Right forelimb (tissue), 1 donor: Measurements from ENCODE around the gene NPSR1.
"Not testable (repeated sequence)": the region's sequence is repeated elsewhere in the genome, so short reads cannot be mapped to it uniquely, and the experiment has no call there.

Experiments used
- DNase-seq: peaks from one replicate; pipeline ENCODE4 v3.0.0-alpha.2; 2018

Gene NPSR1

DNA sequence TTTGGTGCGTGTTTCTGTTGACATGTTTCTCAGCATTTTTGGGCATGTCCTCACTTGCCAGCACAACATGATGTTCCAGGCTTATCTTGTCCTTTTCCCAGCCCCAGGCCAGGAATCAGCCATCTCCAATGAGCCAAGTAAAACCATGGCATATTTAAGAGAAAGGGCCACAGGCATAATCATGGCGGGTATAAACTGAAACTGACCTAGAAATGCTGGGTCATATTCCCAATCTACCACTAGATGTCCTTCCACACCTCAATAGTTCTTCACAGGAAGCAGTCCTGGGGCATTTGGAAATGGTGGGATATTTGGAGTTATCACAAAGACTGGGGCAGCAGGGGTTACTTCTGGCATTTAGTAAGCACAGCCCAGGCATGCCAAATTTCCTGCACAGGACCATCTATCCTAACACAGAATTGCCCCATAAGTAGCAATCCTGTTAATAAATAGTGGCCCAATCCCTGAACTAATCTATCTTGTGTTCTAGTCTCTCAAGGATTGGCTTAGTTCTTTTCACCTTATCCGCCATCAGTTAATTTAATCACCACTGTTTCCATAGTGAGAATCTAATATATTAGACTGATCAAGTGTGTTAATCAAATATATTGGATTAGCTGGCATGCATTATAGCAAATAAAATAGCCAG lies 101.6 kb downstream of the NPSR1 start:
- no peak for DNase-seq

- DNase-seq: no peak
Measured at GRCh38 chr7:34760271-34760670, 102.3 kb downstream of the NPSR1 start.

DNA sequence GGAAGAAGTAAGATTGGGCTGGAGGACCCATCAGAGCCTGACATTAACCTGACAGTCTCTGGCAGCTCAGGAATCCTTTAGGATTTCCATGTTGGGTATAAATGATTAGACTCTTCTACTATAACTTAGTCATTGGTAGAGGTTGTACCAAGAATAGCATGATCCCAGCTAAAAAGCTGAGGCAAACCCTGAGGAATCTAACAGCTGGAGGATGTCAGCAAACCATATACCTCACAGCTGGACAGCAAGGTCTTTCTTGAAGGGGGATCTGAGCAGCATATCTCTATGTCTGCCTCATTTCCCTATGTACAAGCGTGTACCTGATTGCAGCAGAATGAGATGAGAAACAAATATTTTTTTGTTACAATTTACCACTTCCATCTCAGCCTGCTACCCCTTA lies 103.2 kb downstream of the NPSR1 start:
- DNase-seq: no peak

DNA sequence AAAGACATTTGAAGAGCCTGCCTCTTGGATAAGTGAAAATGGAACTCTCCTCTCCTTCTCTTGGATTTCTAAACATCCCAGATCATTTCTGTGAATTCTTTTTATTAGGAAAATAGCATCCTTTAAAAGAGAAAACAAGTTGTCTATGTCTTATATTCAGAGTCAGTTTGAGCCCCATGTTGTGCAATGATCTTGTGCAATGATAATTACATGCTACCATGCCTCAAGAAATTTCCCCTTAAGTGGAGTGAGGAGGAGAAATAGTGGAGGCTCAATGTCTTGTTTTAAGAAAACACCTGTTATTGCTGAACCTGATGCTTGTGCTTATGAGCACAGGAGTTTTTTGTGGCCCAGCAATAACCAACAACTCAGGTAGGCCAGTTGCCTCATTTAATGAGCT lies 103.6 kb downstream of the NPSR1 start:
- no peak for DNase-seq

DNA sequence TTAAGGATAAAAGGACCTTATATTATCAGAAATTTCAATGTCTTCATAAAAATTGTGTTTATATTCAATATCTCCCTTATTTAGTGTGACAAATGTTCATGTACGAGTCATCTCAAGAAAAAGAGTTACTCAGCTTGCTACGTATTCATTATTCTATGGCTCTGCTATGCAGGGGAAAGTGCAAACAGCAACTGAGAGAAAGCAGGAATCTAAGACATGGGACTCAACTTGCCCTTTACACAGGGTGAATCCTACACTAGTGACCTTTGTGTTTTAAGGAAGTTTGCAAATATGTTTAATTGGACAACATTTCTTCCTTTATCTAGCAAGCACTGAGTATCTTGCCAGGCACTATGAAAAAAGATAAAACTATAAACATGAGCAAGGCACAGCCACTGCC lies 104.7 kb downstream of the NPSR1 start:
- no peak for DNase-seq

GRCh38 chr7:34772296-34772938 lies 114.4 kb downstream of the NPSR1 start:
- DNase-seq: no peak

DNA sequence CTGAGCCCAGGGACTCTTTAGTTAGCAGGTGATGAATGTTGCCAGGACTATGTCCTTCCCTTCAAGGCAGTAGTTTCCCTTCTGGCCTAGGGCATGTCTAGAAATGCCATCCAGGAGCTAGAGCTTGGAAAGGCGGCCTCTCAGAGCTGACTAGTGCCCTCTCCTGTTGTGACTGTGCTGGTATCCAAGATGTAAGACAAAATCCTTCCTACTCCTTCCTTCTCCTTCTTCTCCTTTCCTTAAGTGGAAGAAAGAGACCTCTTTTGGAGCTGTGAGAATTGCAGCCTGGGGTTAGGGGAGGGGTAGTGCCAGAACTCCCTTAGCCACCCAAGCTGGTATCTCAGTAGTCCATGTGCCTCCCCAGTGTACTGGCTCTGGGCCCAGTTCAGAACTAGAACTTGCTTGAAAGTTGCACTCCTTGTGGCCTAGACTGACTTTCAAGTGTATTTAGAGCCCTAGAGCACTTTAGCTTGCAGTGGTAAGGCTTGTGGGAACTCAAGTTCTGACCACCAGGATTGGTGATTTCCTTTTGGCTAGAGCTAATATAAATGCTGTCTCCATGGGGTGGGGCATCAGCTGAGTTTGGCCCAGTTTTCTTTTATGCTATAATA lies 118.8 kb downstream of the NPSR1 start:
- no peak for DNase-seq

- DNase-seq: no peak
Measured at GRCh38 chr7:34780546-34780945, 122.5 kb downstream of the NPSR1 start.

GRCh38 chr7:34787586-34787985 lies 129.6 kb downstream of the NPSR1 start:
- DNase-seq: no peak

GRCh38 chr7:34806831-34807230 lies 148.8 kb downstream of the NPSR1 start:
- DNase-seq: no peak

DNA sequence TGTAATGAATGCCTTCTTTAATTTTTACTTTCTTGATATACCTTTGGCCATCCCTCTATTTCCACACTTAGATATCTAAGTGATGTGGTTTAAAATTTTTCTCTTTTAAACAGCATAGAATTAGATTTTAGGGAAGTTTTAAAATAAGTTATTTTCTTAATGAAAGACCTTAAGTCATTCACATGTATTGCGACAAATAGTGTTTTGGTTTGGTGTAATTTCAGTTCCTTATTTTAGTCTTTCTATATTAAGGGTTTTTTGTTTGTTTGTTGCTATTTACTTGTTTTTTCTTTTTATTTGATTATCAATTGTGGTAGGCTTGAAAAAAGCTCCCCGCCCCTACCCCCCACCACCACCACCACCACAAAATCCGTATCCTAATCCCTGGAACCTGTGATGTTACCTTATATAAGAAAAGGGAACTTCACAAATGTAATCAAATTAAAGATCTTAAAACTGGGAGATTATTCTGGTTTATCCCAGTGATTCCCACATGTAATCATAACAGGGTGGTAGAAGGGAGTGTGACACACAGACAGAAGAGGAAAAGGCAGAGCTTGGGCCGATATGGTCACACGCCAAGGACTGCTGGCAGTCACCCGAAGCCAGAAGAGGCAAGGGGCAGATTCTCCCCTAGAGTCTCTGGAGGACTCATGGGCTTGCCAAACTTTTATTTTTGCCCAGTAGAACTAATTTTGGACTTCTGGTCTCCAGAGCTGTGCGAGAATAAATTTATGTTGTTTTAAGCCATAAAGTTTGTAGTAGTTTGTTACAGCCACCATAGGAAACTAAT lies 149.7 kb downstream of the NPSR1 start:
- DNase-seq: no peak

- not testable (repeated sequence) for DNase-seq
Measured at GRCh38 chr7:34814203-34814842, 156.3 kb downstream of the NPSR1 start.

DNA sequence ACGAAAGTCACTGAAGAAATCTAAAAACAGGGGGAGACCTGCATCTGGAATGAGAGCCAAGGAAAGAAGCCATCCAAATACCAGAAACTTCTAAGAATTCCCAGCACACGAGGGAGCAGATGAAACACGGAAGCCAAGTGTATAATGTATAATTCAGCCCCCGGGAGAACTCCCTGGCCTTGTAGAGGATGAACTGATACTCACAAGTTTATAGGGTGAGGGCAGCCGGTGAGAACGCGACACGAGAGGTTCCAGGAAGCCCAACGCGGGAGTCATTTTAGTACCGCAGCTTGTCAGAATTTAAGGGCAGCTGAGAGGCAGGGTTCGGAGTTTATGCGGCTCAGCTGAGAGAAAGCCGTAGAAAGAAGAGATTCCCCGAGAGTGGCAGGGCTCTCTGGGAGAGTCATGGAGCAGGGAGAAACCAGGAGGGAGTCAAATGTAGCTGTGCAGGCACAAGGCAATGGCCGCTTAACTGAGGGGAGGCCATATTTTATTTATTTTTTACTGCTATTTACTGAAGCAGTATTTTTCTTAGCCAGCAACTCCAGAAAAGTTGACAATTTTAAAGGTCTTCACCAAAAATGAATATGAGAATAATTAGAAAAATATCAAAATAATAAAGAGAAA lies 164.0 kb downstream of the NPSR1 start:
- no peak for DNase-seq

DNA sequence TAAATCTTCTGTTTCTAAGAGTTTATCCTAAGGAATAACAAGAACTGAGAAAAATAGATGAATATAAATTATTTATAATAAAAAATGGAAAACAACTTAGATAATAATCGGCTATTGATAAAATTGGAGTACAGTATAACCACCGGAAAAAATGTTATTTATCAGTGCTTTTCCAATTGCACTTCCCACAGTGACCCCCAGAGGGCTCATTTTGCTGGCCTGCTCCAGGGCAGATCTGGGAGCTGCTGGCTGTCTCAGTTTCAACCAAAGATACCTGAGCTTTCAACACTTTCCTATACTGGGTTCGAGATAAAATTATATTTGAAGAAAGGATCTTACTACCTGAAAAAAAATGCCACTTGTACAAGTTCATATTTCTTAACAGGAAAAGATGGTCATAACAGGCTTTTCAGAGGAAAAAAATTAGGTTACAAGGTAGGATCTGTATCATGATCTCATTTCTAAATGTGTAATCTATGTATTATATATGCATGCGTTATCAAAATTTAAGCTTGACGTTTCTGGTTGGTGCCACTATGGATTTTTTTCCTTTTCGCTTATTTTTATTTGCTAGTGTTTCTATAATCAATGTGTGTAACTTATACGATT lies 165.7 kb downstream of the NPSR1 start:
- DNase-seq: no peak

DNA sequence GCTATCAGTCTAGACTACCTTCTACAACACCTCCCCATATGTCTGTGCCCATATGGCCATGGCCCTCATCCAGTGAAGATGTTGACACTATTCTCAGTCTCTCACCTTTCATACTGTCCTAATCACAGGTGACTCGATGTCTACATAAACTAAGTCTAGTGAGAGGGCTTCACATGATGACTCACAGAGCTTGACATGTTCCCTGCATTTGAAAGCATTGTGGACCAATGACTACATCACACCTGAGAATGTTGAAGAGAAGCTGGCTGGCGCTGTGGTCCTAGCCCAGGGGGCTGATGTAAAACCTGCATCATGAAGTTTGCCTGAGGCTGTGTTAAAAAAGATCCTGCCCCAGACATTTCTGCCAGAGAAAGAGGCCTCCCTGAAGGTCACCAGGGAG lies 167.2 kb downstream of the NPSR1 start:
- DNase-seq: no peak

DNA sequence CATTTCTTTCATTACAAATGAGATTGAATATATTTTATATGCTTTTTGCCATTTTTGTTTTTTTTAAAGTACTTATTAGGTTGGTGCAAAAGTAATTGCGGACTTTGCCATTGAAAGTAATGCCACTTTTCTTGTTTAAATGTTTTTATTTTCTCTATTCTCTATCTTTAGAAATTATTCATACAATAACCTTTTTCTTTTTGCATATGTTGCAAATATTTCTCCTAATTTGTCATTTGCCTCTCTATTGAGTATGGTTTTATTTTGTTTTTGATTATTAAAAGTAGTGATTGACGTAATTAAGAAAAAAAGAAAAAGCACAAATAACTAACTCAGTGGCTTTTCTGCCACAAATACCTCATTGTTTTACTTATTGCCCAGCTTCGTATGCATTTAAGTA lies 172.4 kb downstream of the NPSR1 start:
- no peak for DNase-seq

DNA sequence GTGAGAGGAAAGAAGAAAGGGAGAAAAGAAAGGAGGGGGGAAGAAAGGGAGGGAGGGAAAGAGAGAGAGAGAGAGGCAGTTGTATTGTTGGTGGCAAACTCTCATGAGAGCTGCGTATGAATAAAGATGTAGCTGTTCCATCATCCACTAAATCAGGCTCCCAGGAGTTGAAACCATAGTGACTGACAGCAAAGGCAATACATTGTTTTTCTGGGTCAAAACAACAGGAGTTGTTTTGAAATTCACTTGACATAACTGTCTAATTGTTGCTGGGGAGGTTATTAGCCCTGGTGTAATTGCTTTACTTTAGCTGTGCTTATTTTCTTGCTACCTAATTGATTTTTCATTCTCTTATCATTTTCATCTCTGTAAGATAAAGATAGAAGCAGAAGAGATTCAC lies 173.4 kb downstream of the NPSR1 start:
- no peak for DNase-seq

DNA sequence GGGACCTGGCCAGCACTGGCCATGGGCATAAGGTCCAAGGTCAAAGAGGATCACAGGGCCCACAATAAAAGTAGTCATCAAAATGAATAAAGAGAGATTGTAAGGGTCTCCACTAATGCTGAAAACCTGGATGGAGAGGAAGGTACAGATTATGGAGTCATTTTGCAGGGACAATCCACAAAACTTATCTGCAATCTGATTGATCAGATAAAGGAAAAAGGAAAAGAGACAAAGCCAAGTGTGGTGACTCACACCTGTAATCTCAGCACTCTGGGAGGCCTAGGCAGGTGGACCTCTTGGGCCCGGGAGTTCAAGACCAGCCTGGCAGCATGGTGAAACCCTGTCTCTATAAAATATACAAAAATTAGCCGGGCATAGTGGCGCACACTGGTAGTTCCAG lies 174.0 kb downstream of the NPSR1 start:
- no peak for DNase-seq

GRCh38 chr7:34835901-34836600 lies 178.0 kb downstream of the NPSR1 start:
- no peak for DNase-seq

GRCh38 chr7:34837316-34837715 lies 179.3 kb downstream of the NPSR1 start:
- no peak for DNase-seq

DNA sequence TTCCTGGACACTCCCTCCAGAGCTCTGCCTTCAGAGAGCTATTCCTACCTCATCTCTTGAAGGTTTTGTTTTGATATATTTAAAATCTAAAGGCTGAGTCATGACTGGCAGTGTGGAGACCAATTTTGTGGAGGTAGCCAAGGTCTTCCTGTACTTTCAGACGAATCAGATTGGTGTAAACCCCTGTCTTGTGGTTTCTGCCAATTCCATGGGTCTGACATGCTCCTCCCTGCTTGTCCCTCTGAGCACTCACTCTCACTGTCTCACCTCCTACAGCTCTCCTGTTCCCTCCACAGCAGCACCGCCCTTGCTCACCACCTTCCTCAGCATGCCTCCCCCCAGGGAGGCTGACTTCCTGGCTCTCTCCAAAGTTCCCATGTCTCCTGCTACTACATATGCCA lies 179.8 kb downstream of the NPSR1 start:
- no peak for DNase-seq

DNA sequence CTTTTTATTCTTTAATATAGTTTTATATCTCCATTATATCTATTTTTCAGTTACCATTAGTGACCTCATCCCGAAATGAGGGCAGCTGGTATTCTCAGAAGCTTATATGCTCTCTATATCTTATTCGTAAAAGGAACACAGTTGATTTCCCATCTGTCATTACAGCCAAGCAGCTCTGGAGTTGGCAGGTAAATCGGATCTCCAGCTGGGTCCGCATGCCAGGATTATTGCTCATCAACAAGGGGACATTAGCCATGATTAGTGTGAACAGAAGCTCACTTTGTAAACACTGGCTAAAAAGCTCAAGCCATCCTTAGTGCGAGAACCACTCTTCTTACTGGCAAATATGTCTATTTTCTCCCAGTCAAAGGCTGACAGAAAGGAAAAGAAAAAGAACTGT lies 180.3 kb downstream of the NPSR1 start:
- DNase-seq: no peak
